ENCODE data around the gene PBX4. TPM values are rescaled to one million over a fixed set of nuclear protein-coding genes. Genes with fewer than 3 reads are reported as not detected.

PBX4 gene
- total and polyA plus RNA-seq, 10 of the 15 experiments (the other 5 are each of a cell fraction or from before 2014, with no cell fraction given), result 0.18 to 17.3 (median 4.2) TPM

GRCh38 chr19:19627621-19628500, 9.4 kb upstream of the PBX4 start, which contains the start of gene LPAR2 (continued):
- TF ChIP-seq REST (IDR thresholded peaks at IDR 0.05; ENCODE audit: low read depth, low read length), result no peak
- TF ChIP-seq CHD4 (IDR thresholded peaks at IDR 0.05), result no peak
- no peak for TF ChIP-seq YY1 (IDR thresholded peaks at IDR 0.05; ENCODE audit: low read depth, low read length)
- no peak for TF ChIP-seq E2F8 (IDR thresholded peaks at IDR 0.05; ENCODE audit: low read depth, partially characterized antibody)
- no peak for TF ChIP-seq FOXM1 (IDR thresholded peaks at IDR 0.05; ENCODE audit: low read depth, low read length)
- TF ChIP-seq EGR1 (IDR thresholded peaks at IDR 0.05; ENCODE audit: borderline replicate concordance in 1 of 2, low read depth in 2 of 2, low read length in 2 of 2), result peak in 1 of 2 experiments; percentile 34; a peak in 1 of 3 replicates
- TF ChIP-seq ESRRA (IDR thresholded peaks at IDR 0.05; ENCODE audit: low read length), result no peak
